ENCODE measurements around the gene NRG2. TPM values are rescaled to one million over a fixed set of nuclear protein-coding genes. Genes with fewer than 3 reads are reported as not detected.

NRG2 gene
- polyA plus RNA-seq, 1 of the 3 experiments (the other 2 are of a cell fraction): 3.7 TPM

DNA sequence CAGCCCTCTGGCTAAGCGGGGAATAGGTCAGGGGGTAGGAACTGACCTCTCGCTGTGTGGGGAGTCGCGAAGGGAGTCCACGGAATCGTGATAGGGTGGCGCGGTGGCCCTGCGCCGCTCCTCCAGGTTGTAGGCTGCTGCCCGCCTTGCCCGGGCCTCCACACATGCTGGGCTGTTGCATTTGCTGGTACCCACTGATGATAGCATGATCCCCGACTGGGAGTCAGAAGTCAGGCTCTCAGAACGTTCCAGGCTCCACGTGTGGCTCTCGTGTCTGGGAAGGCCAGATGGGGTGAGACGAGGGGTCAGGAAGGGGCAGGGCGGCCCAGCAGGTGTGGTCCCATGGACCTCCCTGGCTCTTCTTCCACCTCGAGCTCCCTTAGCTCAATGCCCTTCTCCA, 191.5 kb downstream of the NRG2 start:
- Histone ChIP-seq H3K9me3 (no peaks in the 10 kb centered on the region), H2AFZ (ENCODE audit: low read depth) (no peak overlapping the region), H3K27ac (ENCODE audit: low read depth in 2 of 2, low read length in 1 of 2) (no peak overlapping the region), H3K27me3 (ENCODE audit: insufficient read depth) (no peaks in the 10 kb centered on the region), H3K36me3 (replicated peaks in 1 of 2; ENCODE audit: control insufficient read depth in 1 of 2, insufficient read depth in 2 of 2, low read length in 1 of 2) (no peaks in the 10 kb centered on the region), H3K4me2 (no peak overlapping the region), H3K4me1 (ENCODE audit: control insufficient read depth in 1 of 2, insufficient read depth in 2 of 2, low read depth in 1 of 2, low read length in 1 of 2) (peaks cover 0 to 5% of the 10 kb centered on the region in 2 experiments; a peak in 1 of 4 replicates), H3K4me3 (ENCODE audit: low read depth in 2 of 2, low read length in 1 of 2) (no peak overlapping the region), H3K79me2 (ENCODE audit: insufficient read depth) (no peaks in the 10 kb centered on the region), H3F3A (replicated peaks; ENCODE audit: insufficient read depth) (peaks cover 4% of the 10 kb centered on the region), H4K20me1 (ENCODE audit: insufficient read depth) (no peaks in the 10 kb centered on the region), H3K9me2 (no peaks in the 10 kb centered on the region), H3K9ac (no peak overlapping the region)
- ChIA-PET POLR2A (no interaction called here), CTCF (interaction anchor here (0.9 to 17.2 kb wide), 5 partner anchors 11 to 117 kb away, joined by 3 to 225 read pairs (median 17); no protein-coding TSS in a partner anchor)
- no peak for TF ChIP-seq YY1 (IDR thresholded peaks at IDR 0.05; ENCODE audit: low read depth)
- TF ChIP-seq, protein P1, sequence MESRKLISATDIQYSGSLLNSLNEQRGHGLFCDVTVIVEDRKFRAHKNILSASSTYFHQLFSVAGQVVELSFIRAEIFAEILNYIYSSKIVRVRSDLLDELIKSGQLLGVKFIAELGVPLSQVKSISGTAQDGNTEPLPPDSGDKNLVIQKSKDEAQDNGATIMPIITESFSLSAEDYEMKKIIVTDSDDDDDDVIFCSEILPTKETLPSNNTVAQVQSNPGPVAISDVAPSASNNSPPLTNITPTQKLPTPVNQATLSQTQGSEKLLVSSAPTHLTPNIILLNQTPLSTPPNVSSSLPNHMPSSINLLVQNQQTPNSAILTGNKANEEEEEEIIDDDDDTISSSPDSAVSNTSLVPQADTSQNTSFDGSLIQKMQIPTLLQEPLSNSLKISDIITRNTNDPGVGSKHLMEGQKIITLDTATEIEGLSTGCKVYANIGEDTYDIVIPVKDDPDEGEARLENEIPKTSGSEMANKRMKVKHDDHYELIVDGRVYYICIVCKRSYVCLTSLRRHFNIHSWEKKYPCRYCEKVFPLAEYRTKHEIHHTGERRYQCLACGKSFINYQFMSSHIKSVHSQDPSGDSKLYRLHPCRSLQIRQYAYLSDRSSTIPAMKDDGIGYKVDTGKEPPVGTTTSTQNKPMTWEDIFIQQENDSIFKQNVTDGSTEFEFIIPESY (IDR thresholded peaks at IDR 0.05; ENCODE audit: borderline replicate concordance, low read depth): no peak
- TF ChIP-seq MAX (IDR thresholded peaks at IDR 0.05; ENCODE audit: low read depth): no peak
- TF ChIP-seq POLR2AphosphoS5 (IDR thresholded peaks at IDR 0.05; ENCODE audit: low read depth, low read length): no peak
- no peak for TF ChIP-seq MXI1 (IDR thresholded peaks at IDR 0.05; ENCODE audit: low read depth, low read length)
- no peak for TF ChIP-seq TCF12 (IDR thresholded peaks at IDR 0.05)
- no peak for TF ChIP-seq NRF1 (IDR thresholded peaks at IDR 0.05; ENCODE audit: low read depth, low read length)
- TF ChIP-seq RCOR1 (IDR thresholded peaks at IDR 0.05; ENCODE audit: low read length): no peak
- TF ChIP-seq SMC3 (IDR thresholded peaks at IDR 0.05; ENCODE audit: low read depth, low read length): no peak
- TF ChIP-seq RFX5 (IDR thresholded peaks at IDR 0.05; ENCODE audit: low read length): no peak
- TF ChIP-seq GATA2 (CRISPR knock-in tag; IDR thresholded peaks at IDR 0.05): no peak
- no peak for TF ChIP-seq IRF3 (IDR thresholded peaks at IDR 0.05; ENCODE audit: low read depth, low read length)
- no peak for TF ChIP-seq TEAD4 (IDR thresholded peaks at IDR 0.05; ENCODE audit: borderline replicate concordance, insufficient read depth)
- no peak for TF ChIP-seq SIN3A (IDR thresholded peaks at IDR 0.05; ENCODE audit: borderline replicate concordance, low read depth, low read length)
- TF ChIP-seq GABPA (IDR thresholded peaks at IDR 0.05; ENCODE audit: low read depth): no peak
- no peak for TF ChIP-seq TAF1 (IDR thresholded peaks at IDR 0.05; ENCODE audit: borderline replicate concordance, low read depth, low read length)
- no peak for TF ChIP-seq EZH2phosphoT487 (IDR thresholded peaks at IDR 0.05; ENCODE audit: borderline replicate concordance, low read depth)
- TF ChIP-seq EP300 (IDR thresholded peaks at IDR 0.05; ENCODE audit: borderline replicate concordance in 1 of 2, low read depth in 1 of 2, low read length in 1 of 2): no peak
- TF ChIP-seq, protein P2, sequence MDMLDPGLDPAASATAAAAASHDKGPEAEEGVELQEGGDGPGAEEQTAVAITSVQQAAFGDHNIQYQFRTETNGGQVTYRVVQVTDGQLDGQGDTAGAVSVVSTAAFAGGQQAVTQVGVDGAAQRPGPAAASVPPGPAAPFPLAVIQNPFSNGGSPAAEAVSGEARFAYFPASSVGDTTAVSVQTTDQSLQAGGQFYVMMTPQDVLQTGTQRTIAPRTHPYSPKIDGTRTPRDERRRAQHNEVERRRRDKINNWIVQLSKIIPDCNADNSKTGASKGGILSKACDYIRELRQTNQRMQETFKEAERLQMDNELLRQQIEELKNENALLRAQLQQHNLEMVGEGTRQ (IDR thresholded peaks at IDR 0.05; ENCODE audit: borderline replicate concordance, low read depth, low read length): no peak
- 75% methylated on average over 11 of the region's 19 CpGs for WGBS (ENCODE audit: low lambda C conversion rate)
- no peak for DNase-seq
